ENCODE results near the gene SUSD6.
A peak's percentile ranks its signal among the peaks of the same experiment; 100 is the strongest.

SUSD6 gene

DNA sequence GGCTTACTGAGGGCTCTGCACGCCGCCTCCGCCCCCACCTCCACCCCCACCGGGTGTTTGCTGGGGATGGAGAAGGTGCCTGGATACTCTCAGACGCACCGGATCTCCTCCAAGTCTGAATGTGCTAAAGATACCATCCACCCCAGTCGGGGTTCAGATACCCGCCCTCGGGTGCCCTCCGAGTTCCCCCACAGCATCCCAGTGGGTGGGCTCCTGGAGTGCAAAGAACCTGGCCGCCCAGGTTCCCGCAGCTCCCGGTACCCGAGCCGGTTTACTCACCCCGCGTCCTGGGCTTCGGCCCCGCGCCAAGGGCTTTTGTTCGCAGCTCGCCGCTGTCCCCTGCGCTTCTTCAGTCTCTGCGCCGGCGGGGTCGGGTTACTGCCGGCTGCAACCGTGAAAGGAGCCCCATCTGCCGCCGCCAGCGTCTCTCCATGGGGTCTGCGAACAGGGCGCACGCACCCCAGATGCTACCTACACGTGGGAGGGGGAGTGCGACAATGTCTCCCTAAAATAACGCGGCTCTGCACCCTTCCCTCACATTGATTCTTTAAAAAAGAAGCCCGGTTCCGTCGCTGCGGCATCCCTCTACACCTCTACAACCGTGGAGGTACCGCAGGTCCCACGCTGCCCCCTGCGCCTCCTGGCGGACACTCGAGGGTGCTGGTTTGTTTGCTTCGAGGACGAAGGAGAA, 37.0 kb upstream of the SUSD6 start, which contains the start of gene CCDC177:
Gene CCDC177 (minus strand): TSS at position 609 of the 691 bp plus-strand sequence. CDS start 1,249 bp downstream, outside the sequence.
- H3K4me3 Mint-ChIP-seq: peak within 1 kb of the TSS; percentile 87
- DNase-seq: peak; percentile 83
- no peak within 1 kb of the TSS for H3K27ac Mint-ChIP-seq
- peaks cover 23% of the 10 kb centered on the region for H3K36me3 Mint-ChIP-seq (ENCODE audit: low read depth)
- peaks cover 37% of the 10 kb centered on the region for H3K27me3 Mint-ChIP-seq (ENCODE audit: low read depth, poor library complexity)
- peak; percentile 96 for TF ChIP-seq CTCF (IDR thresholded peaks at IDR 0.05)
- H3K4me1 Mint-ChIP-seq: peaks cover 42% of the 10 kb centered on the region
- peaks cover 3% of the 10 kb centered on the region for H3K9me3 Mint-ChIP-seq

DNA sequence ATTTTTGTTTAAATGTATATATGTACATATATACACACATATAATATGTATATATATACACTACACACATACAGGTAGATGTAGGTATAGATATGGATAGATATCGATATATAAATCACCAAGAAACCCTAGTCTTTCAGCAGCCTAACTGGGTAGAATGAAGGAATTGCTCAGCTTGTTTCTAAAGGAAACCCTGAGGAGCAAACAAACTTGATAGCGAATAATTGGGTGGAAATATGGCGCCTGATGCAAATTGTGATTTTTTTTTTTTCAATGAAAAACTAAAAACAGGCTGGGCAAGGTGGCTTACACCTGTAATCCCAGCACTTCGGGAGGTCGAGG, 36.5 kb upstream of the SUSD6 start:
- peak; percentile 32 for TF ChIP-seq CTCF (IDR thresholded peaks at IDR 0.05)
- peaks cover 18% of the 10 kb centered on the region for H3K36me3 Mint-ChIP-seq (ENCODE audit: low read depth)
- H3K4me1 Mint-ChIP-seq: peaks cover 43% of the 10 kb centered on the region
- peaks cover 3% of the 10 kb centered on the region for H3K9me3 Mint-ChIP-seq
- H3K27ac Mint-ChIP-seq: no peak overlapping the region
- H3K27me3 Mint-ChIP-seq (ENCODE audit: low read depth, poor library complexity): peaks cover 37% of the 10 kb centered on the region
- no peak for DNase-seq
- peak overlapping the region; percentile 87 for H3K4me3 Mint-ChIP-seq

DNA sequence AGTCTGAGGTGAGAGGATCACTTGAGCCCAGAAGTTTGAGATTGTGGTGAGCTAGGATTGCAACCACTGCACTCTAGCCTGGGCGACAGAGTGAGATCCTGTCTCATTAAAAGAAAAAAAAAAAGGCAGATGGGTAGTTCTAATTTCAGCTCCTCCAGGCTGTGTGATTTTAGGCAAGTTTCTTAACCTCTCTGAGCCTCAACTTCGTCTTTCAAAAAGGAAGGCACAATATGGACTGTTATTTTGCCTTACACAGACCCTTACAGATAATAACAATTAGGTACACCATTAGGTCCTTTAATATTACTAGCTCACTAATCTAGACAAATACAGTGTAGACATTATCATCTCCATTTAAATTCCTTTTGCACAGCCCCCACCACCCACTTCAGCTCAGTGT, 31.9 kb upstream of the SUSD6 start:
- no peaks in the 10 kb centered on the region for H3K9me3 Mint-ChIP-seq
- no peak overlapping the region for H3K27ac Mint-ChIP-seq
- H3K4me3 Mint-ChIP-seq: no peak overlapping the region
- no peak for TF ChIP-seq CTCF (IDR thresholded peaks at IDR 0.05)
- DNase-seq: no peak
- H3K4me1 Mint-ChIP-seq: peaks cover 29% of the 10 kb centered on the region
- H3K36me3 Mint-ChIP-seq (ENCODE audit: low read depth): no peaks in the 10 kb centered on the region
- H3K27me3 Mint-ChIP-seq (ENCODE audit: low read depth, poor library complexity): peaks cover 29% of the 10 kb centered on the region

GRCh38 chr14:69580009-69580577, 31.3 kb upstream of the SUSD6 start:
- Mint-ChIP-seq H3K27me3 (ENCODE audit: low read depth, poor library complexity) (peaks cover 29% of the 10 kb centered on the region), H3K9me3 (no peaks in the 10 kb centered on the region), H3K4me1 (peaks cover 23% of the 10 kb centered on the region), H3K4me3 (no peak overlapping the region), H3K27ac (no peak overlapping the region), H3K36me3 (ENCODE audit: low read depth) (no peaks in the 10 kb centered on the region)
- DNase-seq: peak; percentile 44
- peak; percentile 53 for TF ChIP-seq CTCF (IDR thresholded peaks at IDR 0.05)

DNA sequence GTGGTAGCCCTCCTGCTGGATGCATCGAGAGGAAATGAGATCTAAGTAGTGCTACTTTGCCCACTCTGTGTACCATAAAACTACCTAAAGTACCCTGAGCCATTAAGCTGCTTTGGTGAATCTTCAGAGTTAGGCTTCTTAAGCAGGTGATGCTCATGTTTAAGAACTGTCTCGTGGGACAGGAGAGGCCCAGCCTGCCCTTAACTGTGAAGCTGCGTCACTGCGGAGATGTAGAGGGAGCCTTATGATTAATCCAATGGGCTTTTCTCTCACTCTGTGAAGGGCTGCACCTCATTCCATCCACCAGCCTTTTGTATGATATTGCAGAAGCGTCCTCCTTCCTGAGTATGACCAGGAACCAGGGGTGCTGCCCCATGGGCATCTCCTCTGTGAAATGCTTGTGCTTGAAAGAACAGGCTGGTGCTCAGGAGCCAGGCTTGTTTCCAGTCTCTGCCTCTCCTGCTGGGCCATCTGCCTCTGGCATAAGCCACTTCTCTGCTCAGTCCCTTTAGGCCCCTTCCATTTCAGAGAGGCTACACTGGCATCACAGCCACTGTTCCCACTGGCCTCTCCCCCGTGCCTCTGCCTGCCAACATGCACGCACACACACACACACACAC, 30.0 kb upstream of the SUSD6 start:
- TF ChIP-seq CTCF (IDR thresholded peaks at IDR 0.05): no peak
- H3K4me1 Mint-ChIP-seq: peaks cover 17% of the 10 kb centered on the region
- peaks cover 18% of the 10 kb centered on the region for H3K27me3 Mint-ChIP-seq (ENCODE audit: low read depth, poor library complexity)
- no peak overlapping the region for H3K4me3 Mint-ChIP-seq
- peak overlapping the region; percentile 39 for H3K27ac Mint-ChIP-seq
- H3K36me3 Mint-ChIP-seq (ENCODE audit: low read depth): no peaks in the 10 kb centered on the region
- DNase-seq: no peak
- no peaks in the 10 kb centered on the region for H3K9me3 Mint-ChIP-seq
